HEK293T (cell line): ENCODE data around the gene BAZ1A.

Source experiments
- CTCF ChIA-PET: fragments of 350-600 bp; formaldehyde crosslinking; extraction: SDS; loops from one replicate; lab custom pipeline; 2021; ENCODE audit warnings: antibody characterized with exemption, inconsistent platforms; lab: Yijun Ruan, JAX
- POLR2A ChIA-PET: fragments of 350-600 bp; formaldehyde crosslinking; extraction: SDS; loops from one replicate; lab custom pipeline; 2020; ENCODE audit warnings: antibody characterized with exemption, inconsistent platforms; lab: Yijun Ruan, JAX
- DNase-seq: peaks from one replicate; pipeline ENCODE4 v3.0.0; 2012; ENCODE audit warnings: mixed read lengths; ENCODE audit errors: extremely low spot score
- ARNT ChIP-seq: fragments of 450-650 bp; IDR thresholded peaks from 2 replicates; pipeline ENCODE4 v1.6.1; 2017; ENCODE audit warnings: mild to moderate bottlenecking
- BHLHE40 ChIP-seq: fragments of 450-650 bp; IDR thresholded peaks from 2 replicates; pipeline ENCODE4 v1.6.1; 2016; ENCODE audit warnings: mild to moderate bottlenecking, moderate library complexity, borderline replicate concordance
- CTBP1 ChIP-seq: fragments of 450-650 bp; IDR thresholded peaks from 2 replicates; pipeline ENCODE4 v1.6.1; 2016; ENCODE audit warnings: borderline replicate concordance
- ELF4 ChIP-seq: fragments of 450-650 bp; IDR thresholded peaks from 2 replicates; pipeline ENCODE4 v1.6.1; 2017; ENCODE audit warnings: antibody characterized with exemption
- FOXA1 ChIP-seq: fragments of 450-650 bp; IDR thresholded peaks from 2 replicates; pipeline ENCODE4 v1.6.1; 2016; ENCODE audit warnings: mild to moderate bottlenecking
- FOXK2 ChIP-seq: fragments of 450-650 bp; IDR thresholded peaks from 2 replicates; pipeline ENCODE4 v1.6.1; 2016; ENCODE audit warnings: mild to moderate bottlenecking
- FOXM1 ChIP-seq: fragments of 450-650 bp; IDR thresholded peaks from 2 replicates; pipeline ENCODE4 v1.6.1; 2017; ENCODE audit warnings: mild to moderate bottlenecking, borderline replicate concordance
- HDGF ChIP-seq: fragments of 450-650 bp; IDR thresholded peaks from 2 replicates; pipeline ENCODE4 v1.6.1; 2017; ENCODE audit warnings: antibody characterized with exemption, borderline replicate concordance
- L3MBTL2 ChIP-seq: fragments of 450-650 bp; conservative IDR thresholded peaks from 2 replicates; pipeline ENCODE4 v1.6.1; 2016; ENCODE audit warnings: mild to moderate bottlenecking
- LEF1 ChIP-seq: fragments of 450-650 bp; IDR thresholded peaks from 2 replicates; pipeline ENCODE4 v1.6.1; 2017; ENCODE audit warnings: mild to moderate bottlenecking, borderline replicate concordance
- NFRKB ChIP-seq: fragments of 450-650 bp; IDR thresholded peaks from 2 replicates; pipeline ENCODE4 v1.6.1; 2016; ENCODE audit warnings: mild to moderate bottlenecking, moderate library complexity
- PKNOX1 ChIP-seq: fragments of 450-650 bp; IDR thresholded peaks from 2 replicates; pipeline ENCODE4 v1.6.1; 2016
- SP1 ChIP-seq: fragments of 450-650 bp; IDR thresholded peaks from 2 replicates; pipeline ENCODE4 v1.6.1; 2017
- SUZ12 ChIP-seq: fragments of 450-650 bp; IDR thresholded peaks from 2 replicates; pipeline ENCODE4 v1.6.1; 2016; ENCODE audit warnings: mild to moderate bottlenecking
- TARDBP ChIP-seq: fragments of 450-650 bp; IDR thresholded peaks from 2 replicates; pipeline ENCODE4 v1.6.1; 2016
- ZNF384 ChIP-seq: fragments of 450-650 bp; IDR thresholded peaks from 2 replicates; pipeline ENCODE4 v1.6.1; 2016

Gene BAZ1A

DNA sequence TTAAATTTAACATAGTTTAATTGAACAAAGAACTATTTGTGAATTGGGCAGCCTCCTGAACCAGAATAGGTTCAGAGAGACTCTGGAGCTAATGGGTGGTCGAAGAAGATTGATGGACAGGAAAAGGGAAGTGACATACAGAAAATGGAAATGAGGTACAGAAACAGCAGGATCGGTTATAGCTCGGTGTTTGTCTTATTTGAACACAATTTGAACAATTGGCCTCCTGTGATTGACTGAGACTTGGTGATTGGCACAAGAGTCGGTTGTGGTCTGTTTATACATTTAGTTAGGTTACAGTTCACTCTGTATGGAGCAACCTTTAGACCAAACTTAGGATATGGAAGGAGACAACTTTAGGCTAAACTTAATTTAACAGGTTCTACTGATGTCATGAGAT, 142.4 kb downstream of the BAZ1A start:
- POLR2A ChIA-PET = no interaction called here
- DNase-seq = no peak
- TF ChIP-seq PKNOX1 = peak; percentile 56
- TF ChIP-seq HDGF = no peak
- CTCF ChIA-PET = interaction anchor here (0.7 to 1.8 kb wide), 2 partner anchors 10 to 82 kb away, joined by 8 to 10 read pairs; no protein-coding TSS in a partner anchor

DNA sequence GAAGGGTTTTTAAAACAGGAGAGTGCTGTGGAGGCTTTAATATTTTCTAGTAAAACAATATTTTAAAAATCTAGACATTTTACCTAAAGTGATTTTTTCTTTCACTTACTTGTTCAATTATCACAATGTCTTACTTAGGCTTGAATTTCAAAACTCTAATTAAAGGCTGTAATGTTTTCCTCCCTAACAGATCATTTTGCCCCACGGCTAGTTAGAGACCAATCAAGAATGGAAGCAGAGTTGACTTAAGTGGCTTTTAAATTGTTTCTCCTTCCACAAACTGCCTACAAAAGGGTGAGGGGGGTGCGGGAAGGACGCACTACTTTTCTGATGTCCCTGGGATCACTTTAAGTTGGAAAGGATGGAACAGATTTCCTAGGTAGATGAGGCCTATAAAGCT, 151.3 kb downstream of the BAZ1A start:
- CTCF ChIA-PET = interaction anchor here (1.5 to 1.8 kb wide), 2 partner anchors 23 to 51 kb away, joined by 5 to 9 read pairs; no protein-coding TSS in a partner anchor
- POLR2A ChIA-PET = interaction anchor here (2.1 kb wide), 1 partner anchor 10 kb away, joined by 13 read pairs; the partner anchor contains the start of gene CFL2
- TF ChIP-seq PKNOX1 (no peak), CTBP1 (no peak)
- DNase-seq = no peak

GRCh38 chr14:34722723-34723545, 152.2 kb downstream of the BAZ1A start:
- DNase-seq = peak; percentile 69
- TF ChIP-seq CTBP1 = no peak
- TF ChIP-seq TARDBP = no peak
- no peak for TF ChIP-seq FOXM1
- no peak for TF ChIP-seq NFRKB
- TF ChIP-seq HDGF = no peak
- no peak for TF ChIP-seq ELF4
- no peak for TF ChIP-seq FOXK2
- no peak for TF ChIP-seq ZNF384
- no peak for TF ChIP-seq ARNT
- TF ChIP-seq L3MBTL2 = no peak
- TF ChIP-seq FOXA1 = no peak
- no peak for TF ChIP-seq PKNOX1
- no peak for TF ChIP-seq SUZ12
- no peak for TF ChIP-seq LEF1
- ChIA-PET CTCF (interaction anchor here (0.5 to 1.8 kb wide), 21 partner anchors 9 to 1003 kb away, joined by 3 to 11 read pairs (median 4); no protein-coding TSS in a partner anchor), POLR2A (interaction anchor here (0.7 to 2.1 kb wide), 3 partner anchors 9 to 152 kb away, joined by 3 to 13 read pairs (median 4); partner anchors contain the start of genes BAZ1A and CFL2)

- ChIA-PET CTCF (no interaction called here), POLR2A (no interaction called here)
- DNase-seq = no peak
- TF ChIP-seq ELF4 (no peak), NFRKB (no peak), TARDBP (no peak), SUZ12 (no peak), PKNOX1 (no peak), LEF1 (no peak), SP1 (no peak), CTBP1 (no peak), FOXK2 (no peak), FOXM1 (no peak), ZNF384 (no peak), L3MBTL2 (no peak), HDGF (no peak), BHLHE40 (no peak), ARNT (no peak), FOXA1 (no peak)
Observed at GRCh38 chr14:34721129-34721528, 154.0 kb downstream of the BAZ1A start.

- TF ChIP-seq TARDBP = no peak
- TF ChIP-seq ZNF384 = no peak
- no peak for TF ChIP-seq NFRKB
- no peak for TF ChIP-seq FOXA1
- TF ChIP-seq FOXM1 = no peak
- no peak for TF ChIP-seq FOXK2
- ChIA-PET CTCF (interaction anchor here (0.6 kb wide), 1 partner anchor 31 kb away, joined by 3 read pairs; no protein-coding TSS in a partner anchor), POLR2A (interaction anchor here (2.3 kb wide), 1 partner anchor 48 kb away, joined by 5 read pairs; no protein-coding TSS in a partner anchor)
- no peak for DNase-seq
Observed at GRCh38 chr14:34718750-34719304, 156.3 kb downstream of the BAZ1A start.
